Ectodermal cell (in vitro differentiated cells): Measurements from ENCODE around the gene CLTA. TPM values are rescaled to one million over a fixed set of nuclear protein-coding genes. Genes with fewer than 3 reads are reported as not detected.

Experiments used
- H3K27ac ChIP-seq: 2 replicates; pipeline ENCODE4 v1.7.0; 2013; ENCODE audit warnings: mild to moderate bottlenecking, low read depth, low read length; ENCODE audit not compliant: insufficient read depth, poor library complexity, severe bottlenecking
- H3K27me3 ChIP-seq: 2 replicates; pipeline ENCODE4 v1.7.0; 2013; ENCODE audit warnings: mild to moderate bottlenecking, low read length; ENCODE audit not compliant: insufficient read depth, control insufficient read depth, poor library complexity, severe bottlenecking
- H3K36me3 ChIP-seq: one replicate; pipeline ENCODE4 v1.7.0; 2013; ENCODE audit warnings: low read length; ENCODE audit not compliant: control insufficient read depth, insufficient read depth
- H3K4me1 ChIP-seq: one replicate; pipeline ENCODE4 v1.7.0; 2013; ENCODE audit warnings: low read length; ENCODE audit not compliant: control insufficient read depth, insufficient read depth
- H3K4me3 ChIP-seq: 2 replicates; pipeline ENCODE4 v1.7.0; 2013; ENCODE audit warnings: low read depth, low read length, control low read depth; ENCODE audit not compliant: insufficient read depth
- H3K9me3 ChIP-seq: 2 replicates; pipeline ENCODE4 v1.7.0; 2013; ENCODE audit warnings: mild to moderate bottlenecking, low read length, moderate library complexity; ENCODE audit not compliant: control insufficient read depth
- WGBS, 2 experiments: methylation state at CpG; one replicate each; pipeline ENCODE4 v1.1.7; 2013; ENCODE audit warnings: missing lambda C conversion rate in 2 of 2; 5-methylcytosine and 5-hydroxymethylcytosine counted together
- polyA plus RNA-seq, 4 experiments: library from polyadenylated mRNA; stranded (reverse); fragments of 50-300 nt; gene quantifications; one replicate each; pipeline ENCODE4 v1.2.3, GENCODE V29; 2013

Gene CLTA
- polyA plus RNA-seq (2013, experiment 1 of 4) = 217 TPM
- 198 TPM for polyA plus RNA-seq (2013, experiment 2 of 4)
- polyA plus RNA-seq (2013, experiment 3 of 4) = 196 TPM
- polyA plus RNA-seq (2013, experiment 4 of 4) = 217 TPM

GRCh38 chr9:36190388-36191289 is at the start of gene CLTA:
TSS of gene CLTA (plus strand) at chr9:36190921. CDS start at chr9:36191057, 136 bp downstream.
- Histone ChIP-seq H3K4me3 (peak within 1 kb of the TSS; percentile 98), H3K4me1 (peaks cover 14% of the 10 kb centered on the region), H3K27me3 (no peaks in the 10 kb centered on the region), H3K9me3 (no peaks in the 10 kb centered on the region), H3K27ac (peak within 1 kb of the TSS; percentile 56), H3K36me3 (no peaks in the 10 kb centered on the region)
- WGBS, 2 experiments = 0% methylated on average over 68 of the region's 68 CpGs

- H3K27ac ChIP-seq = no peak overlapping the region
- WGBS, 2 experiments = 77 to 78% methylated on average over 4 of the region's 4 CpGs
- H3K9me3 ChIP-seq = no peaks in the 10 kb centered on the region
- H3K4me1 ChIP-seq = peaks cover 10% of the 10 kb centered on the region
- H3K4me3 ChIP-seq = no peak overlapping the region
- H3K27me3 ChIP-seq = peaks cover 24% of the 10 kb centered on the region
- H3K36me3 ChIP-seq = peaks cover 8% of the 10 kb centered on the region
These were observed 49.4 kb upstream of the CLTA start for GRCh38 chr9:36141288-36141687.

GRCh38 chr9:36141761-36142160 is 49.0 kb upstream of the CLTA start:
- Histone ChIP-seq H3K27ac (no peak overlapping the region), H3K4me3 (no peak overlapping the region), H3K36me3 (peaks cover 8% of the 10 kb centered on the region), H3K9me3 (no peaks in the 10 kb centered on the region), H3K27me3 (peaks cover 19% of the 10 kb centered on the region), H3K4me1 (peaks cover 10% of the 10 kb centered on the region)
- 93 to 94% methylated on average over 7 of the region's 7 CpGs for WGBS, 2 experiments

- Histone ChIP-seq H3K4me3 (no peak overlapping the region), H3K27me3 (peaks cover 10% of the 10 kb centered on the region), H3K36me3 (peaks cover 8% of the 10 kb centered on the region), H3K27ac (no peak overlapping the region), H3K9me3 (no peaks in the 10 kb centered on the region), H3K4me1 (peaks cover 6% of the 10 kb centered on the region)
- 91 to 93% methylated on average over 12 of the region's 12 CpGs for WGBS, 2 experiments
These were observed 48.0 kb upstream of the CLTA start for GRCh38 chr9:36142510-36143244.

- WGBS, 2 experiments = 91 to 94% methylated on average over 13 of the region's 13 CpGs
- Histone ChIP-seq H3K4me3 (no peak overlapping the region), H3K9me3 (no peaks in the 10 kb centered on the region), H3K36me3 (peaks cover 8% of the 10 kb centered on the region), H3K27ac (no peak overlapping the region), H3K27me3 (peaks cover 4% of the 10 kb centered on the region), H3K4me1 (peaks cover 3% of the 10 kb centered on the region)
These were observed 47.5 kb upstream of the CLTA start for GRCh38 chr9:36143245-36143641.

GRCh38 chr9:36144309-36145232 is 46.1 kb upstream of the CLTA start:
- H3K9me3 ChIP-seq = no peaks in the 10 kb centered on the region
- no peaks in the 10 kb centered on the region for H3K27me3 ChIP-seq
- H3K4me1 ChIP-seq = peaks cover 3% of the 10 kb centered on the region
- peaks cover 8% of the 10 kb centered on the region for H3K36me3 ChIP-seq
- H3K4me3 ChIP-seq = no peak overlapping the region
- 93 to 95% methylated on average over 12 of the region's 12 CpGs for WGBS, 2 experiments
- no peak overlapping the region for H3K27ac ChIP-seq

- Histone ChIP-seq H3K9me3 (no peaks in the 10 kb centered on the region), H3K4me3 (no peak overlapping the region), H3K27me3 (no peaks in the 10 kb centered on the region), H3K4me1 (peaks cover 3% of the 10 kb centered on the region), H3K36me3 (peaks cover 8% of the 10 kb centered on the region), H3K27ac (no peak overlapping the region)
- 95 to 97% methylated on average over 4 of the region's 4 CpGs for WGBS, 2 experiments
These were observed 44.8 kb upstream of the CLTA start for GRCh38 chr9:36145970-36146369.

- Histone ChIP-seq H3K27me3 (no peaks in the 10 kb centered on the region), H3K27ac (no peak overlapping the region), H3K9me3 (no peaks in the 10 kb centered on the region), H3K4me1 (no peaks in the 10 kb centered on the region), H3K36me3 (peaks cover 8% of the 10 kb centered on the region), H3K4me3 (no peak overlapping the region)
- WGBS, 2 experiments = 89 to 90% methylated on average over 10 of the region's 10 CpGs
These were observed 44.1 kb upstream of the CLTA start for GRCh38 chr9:36146651-36147050.

- H3K9me3 ChIP-seq = no peaks in the 10 kb centered on the region
- no peak overlapping the region for H3K27ac ChIP-seq
- no peaks in the 10 kb centered on the region for H3K27me3 ChIP-seq
- 93 to 94% methylated on average over 14 of the region's 14 CpGs for WGBS, 2 experiments
- H3K4me1 ChIP-seq = no peaks in the 10 kb centered on the region
- H3K36me3 ChIP-seq = peaks cover 8% of the 10 kb centered on the region
- no peak overlapping the region for H3K4me3 ChIP-seq
These were observed 43.1 kb upstream of the CLTA start for GRCh38 chr9:36147441-36148175.
